DOHH2 (cell line): ENCODE data around the gene CYP27A1.

Source experiments
- H3F3A ChIP-seq: fragments of 200-600 bp; sonication (generic), shearing (Covaris generic); 2 replicates; pipeline ENCODE4 v1.6.0; 2016; ENCODE audit warnings: antibody characterized with exemption, mild to moderate bottlenecking; ENCODE audit not compliant: control insufficient read depth, insufficient read depth
- H3K27ac ChIP-seq: fragments of 200-600 bp; sonication (generic); 2 replicates; pipeline ENCODE4 v1.5.1; 2014; ENCODE audit warnings: low read depth, mild to moderate bottlenecking, low read length, moderate library complexity
- H3K27me3 ChIP-seq: fragments of 200-600 bp; sonication (generic); 2 replicates; pipeline ENCODE4 v1.6.1; 2014; ENCODE audit warnings: mild to moderate bottlenecking, low read length, mixed read lengths; ENCODE audit not compliant: control insufficient read depth
- H3K36me3 ChIP-seq: fragments of 200-600 bp; sonication (generic); 2 replicates; pipeline ENCODE4 v1.6.1; 2014; ENCODE audit warnings: mild to moderate bottlenecking, low read length, moderate library complexity, mixed read lengths; ENCODE audit not compliant: control insufficient read depth
- H3K4me1 ChIP-seq: fragments of 200-600 bp; sonication (generic); 2 replicates; pipeline ENCODE4 v1.6.1; 2014; ENCODE audit warnings: mild to moderate bottlenecking, low read length, mixed read lengths; ENCODE audit not compliant: control insufficient read depth
- H3K4me2 ChIP-seq: fragments of 200-600 bp; sonication (generic); 2 replicates; pipeline ENCODE4 v1.6.0; 2014; ENCODE audit warnings: mild to moderate bottlenecking, low read length, moderate library complexity
- H3K4me3 ChIP-seq: fragments of 200-600 bp; sonication (generic); 2 replicates; pipeline ENCODE4 v1.5.1; 2014; ENCODE audit warnings: mild to moderate bottlenecking, low read length, mixed read lengths
- H3K79me2 ChIP-seq: fragments of 200-600 bp; sonication (generic); 2 replicates; pipeline ENCODE4 v1.6.1; 2014; ENCODE audit warnings: mild to moderate bottlenecking, low read length, mixed read lengths; ENCODE audit not compliant: control insufficient read depth
- H3K9me2 ChIP-seq: fragments of 200-600 bp; sonication (generic); replicated peaks from 2 replicates; pipeline ENCODE4 v1.6.1; 2014; ENCODE audit warnings: mild to moderate bottlenecking, low read length, mixed read lengths; ENCODE audit not compliant: control insufficient read depth
- H3K9me3 ChIP-seq: fragments of 200-600 bp; sonication (generic); 2 replicates; pipeline ENCODE4 v1.6.1; 2014; ENCODE audit warnings: antibody characterized with exemption, low read length, mixed read lengths; ENCODE audit not compliant: control insufficient read depth, insufficient read depth
- H4K20me1 ChIP-seq: fragments of 200-600 bp; sonication (generic); 2 replicates; pipeline ENCODE4 v1.6.0; 2014; ENCODE audit warnings: low read depth, mild to moderate bottlenecking, antibody characterized with exemption, low read length, moderate library complexity; ENCODE audit not compliant: control insufficient read depth, insufficient read depth
- EZH2phosphoT487 ChIP-seq: fragments of 200-600 bp; sonication (generic); IDR thresholded peaks from 2 replicates; pipeline ENCODE4 v1.6.1; 2017; ENCODE audit warnings: borderline replicate concordance, mild to moderate bottlenecking, antibody characterized with exemption, low read length, moderate library complexity, mixed read lengths
- TF ChIP-seq, protein P1 (sequence below): fragments of 200-600 bp; sonication (generic); IDR thresholded peaks from one replicate; pipeline ENCODE4 v1.5.1; 2014; ENCODE audit warnings: antibody characterized with exemption, mild to moderate bottlenecking, low read depth, low read length; ENCODE audit not compliant: poor library complexity, severe bottlenecking

Gene CYP27A1

DNA sequence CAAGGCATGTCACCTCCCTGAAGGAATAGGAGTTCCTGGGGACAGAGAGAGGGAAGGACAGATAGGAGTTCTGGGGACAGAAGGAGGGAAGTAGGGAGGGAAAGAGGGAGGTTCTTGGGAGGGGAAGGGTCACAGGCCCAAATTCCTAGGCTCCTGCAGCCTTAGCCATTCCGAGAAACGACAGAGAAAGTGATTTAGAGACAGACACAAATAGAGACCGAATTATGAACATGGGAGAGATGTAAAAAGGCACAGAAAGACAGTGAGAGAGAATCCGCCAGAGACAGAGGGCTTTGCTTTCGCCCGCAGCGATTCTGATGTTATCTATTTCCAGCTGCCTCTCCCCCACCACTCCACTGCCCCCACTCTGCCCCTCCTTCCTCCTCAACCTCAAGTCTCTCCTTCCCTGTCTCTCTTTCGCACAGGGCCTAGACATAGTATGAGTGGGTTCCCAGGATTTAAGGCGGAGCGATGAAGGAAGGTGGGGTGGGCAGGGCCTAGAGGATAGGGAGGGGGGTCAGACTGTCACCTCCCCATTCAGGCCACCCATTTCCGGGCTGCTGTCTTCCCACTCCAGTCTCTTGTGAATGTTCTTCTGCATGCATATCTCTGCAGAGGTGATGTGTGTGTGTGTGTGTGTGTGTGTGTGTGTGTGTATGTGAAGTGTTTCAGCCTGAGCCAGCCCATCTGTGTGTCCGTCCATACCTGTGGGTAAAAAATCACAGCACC is 74.4 kb downstream of the CYP27A1 start:
- TF ChIP-seq, protein P1, sequence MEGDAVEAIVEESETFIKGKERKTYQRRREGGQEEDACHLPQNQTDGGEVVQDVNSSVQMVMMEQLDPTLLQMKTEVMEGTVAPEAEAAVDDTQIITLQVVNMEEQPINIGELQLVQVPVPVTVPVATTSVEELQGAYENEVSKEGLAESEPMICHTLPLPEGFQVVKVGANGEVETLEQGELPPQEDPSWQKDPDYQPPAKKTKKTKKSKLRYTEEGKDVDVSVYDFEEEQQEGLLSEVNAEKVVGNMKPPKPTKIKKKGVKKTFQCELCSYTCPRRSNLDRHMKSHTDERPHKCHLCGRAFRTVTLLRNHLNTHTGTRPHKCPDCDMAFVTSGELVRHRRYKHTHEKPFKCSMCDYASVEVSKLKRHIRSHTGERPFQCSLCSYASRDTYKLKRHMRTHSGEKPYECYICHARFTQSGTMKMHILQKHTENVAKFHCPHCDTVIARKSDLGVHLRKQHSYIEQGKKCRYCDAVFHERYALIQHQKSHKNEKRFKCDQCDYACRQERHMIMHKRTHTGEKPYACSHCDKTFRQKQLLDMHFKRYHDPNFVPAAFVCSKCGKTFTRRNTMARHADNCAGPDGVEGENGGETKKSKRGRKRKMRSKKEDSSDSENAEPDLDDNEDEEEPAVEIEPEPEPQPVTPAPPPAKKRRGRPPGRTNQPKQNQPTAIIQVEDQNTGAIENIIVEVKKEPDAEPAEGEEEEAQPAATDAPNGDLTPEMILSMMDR: no peak
- no peak for TF ChIP-seq EZH2phosphoT487
- no peaks in the 10 kb centered on the region for H3K9me2 ChIP-seq
- no peaks in the 10 kb centered on the region for H3F3A ChIP-seq
- no peaks in the 10 kb centered on the region for H3K79me2 ChIP-seq
- H3K9me3 ChIP-seq: no peaks in the 10 kb centered on the region
- peaks cover 5% of the 10 kb centered on the region; the same call in 1 of the 2 replicates for H3K4me1 ChIP-seq
- peaks cover 70% of the 10 kb centered on the region for H3K27me3 ChIP-seq
- H3K4me3 ChIP-seq: no peak overlapping the region
- no peaks in the 10 kb centered on the region for H4K20me1 ChIP-seq
- H3K36me3 ChIP-seq: no peaks in the 10 kb centered on the region
- no peak overlapping the region for H3K27ac ChIP-seq
- no peak overlapping the region; the same call in 1 of the 2 replicates for H3K4me2 ChIP-seq

DNA sequence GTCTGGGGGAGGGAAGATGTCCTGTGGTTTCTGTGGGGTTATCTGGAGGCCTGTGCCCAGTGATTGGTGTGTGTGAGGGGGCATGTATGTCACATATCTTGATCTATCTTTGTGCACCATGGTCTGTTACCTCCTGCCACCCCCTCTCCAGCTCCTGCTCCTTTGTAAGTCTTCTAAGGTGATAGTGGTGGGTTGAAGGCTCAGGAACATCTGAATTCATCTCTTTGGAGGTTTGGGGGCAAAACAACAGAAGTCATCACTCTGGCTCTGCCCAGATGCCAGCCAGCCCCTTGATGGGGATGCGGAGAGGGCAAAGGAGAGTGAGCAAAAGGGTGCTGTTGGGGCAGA is 74.9 kb downstream of the CYP27A1 start:
- H3K4me1 ChIP-seq: peaks cover 5% of the 10 kb centered on the region; the same call in 1 of the 2 replicates
- H3K27me3 ChIP-seq: peaks cover 75% of the 10 kb centered on the region
- no peaks in the 10 kb centered on the region for H4K20me1 ChIP-seq
- H3K4me3 ChIP-seq: no peak overlapping the region
- H3K79me2 ChIP-seq: no peaks in the 10 kb centered on the region
- no peak overlapping the region for H3K4me2 ChIP-seq
- no peaks in the 10 kb centered on the region for H3K36me3 ChIP-seq
- H3K27ac ChIP-seq: no peak overlapping the region
- TF ChIP-seq, protein P1: no peak
- TF ChIP-seq EZH2phosphoT487: no peak
- H3K9me3 ChIP-seq: no peaks in the 10 kb centered on the region
- no peaks in the 10 kb centered on the region for H3K9me2 ChIP-seq
- H3F3A ChIP-seq: no peaks in the 10 kb centered on the region

DNA sequence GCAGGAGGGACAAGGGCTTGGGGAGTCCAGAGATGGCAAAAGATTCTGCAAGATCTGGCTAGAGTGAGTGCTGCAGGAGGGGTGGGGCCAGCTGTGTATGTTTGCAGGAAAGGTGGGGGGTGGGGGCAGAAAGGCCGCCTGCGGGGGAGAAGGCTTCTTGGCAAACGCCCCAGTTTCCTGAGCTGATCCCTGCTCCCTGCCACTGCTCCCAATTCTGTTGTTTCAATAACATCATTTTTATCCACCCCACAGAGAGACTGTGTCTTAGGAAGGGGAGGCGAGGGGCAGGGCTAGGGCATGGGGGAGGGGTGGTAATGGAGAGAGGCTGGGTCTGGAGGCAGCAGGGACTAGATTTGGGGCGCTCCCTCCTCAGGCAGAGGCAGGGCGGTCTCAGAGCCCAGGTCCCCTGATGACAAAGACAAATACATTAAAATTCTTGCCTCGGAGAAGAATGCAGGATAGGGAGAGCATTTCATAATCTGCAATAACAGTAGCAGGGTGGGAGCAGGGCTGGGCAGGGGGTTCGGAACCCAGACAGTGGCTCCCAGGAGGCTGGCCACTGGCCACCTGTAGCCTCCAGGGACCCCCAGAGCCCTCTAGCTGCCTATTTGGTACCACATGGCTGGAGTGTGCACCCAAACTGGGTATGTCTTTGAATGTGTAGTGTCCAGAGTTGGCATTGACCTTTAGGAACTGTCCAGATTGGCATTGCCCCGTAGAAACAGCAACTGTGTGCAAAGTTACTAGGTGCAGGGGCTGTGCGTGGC is 75.6 kb downstream of the CYP27A1 start:
- no peaks in the 10 kb centered on the region for H3K9me2 ChIP-seq
- H3K79me2 ChIP-seq: no peaks in the 10 kb centered on the region
- H3K9me3 ChIP-seq: no peaks in the 10 kb centered on the region
- H3K4me3 ChIP-seq: no peak overlapping the region
- H3K36me3 ChIP-seq: no peaks in the 10 kb centered on the region
- H3F3A ChIP-seq: no peaks in the 10 kb centered on the region
- no peak overlapping the region for H3K27ac ChIP-seq
- H3K4me1 ChIP-seq: peaks cover 5% of the 10 kb centered on the region; the same call in 1 of the 2 replicates
- H4K20me1 ChIP-seq: no peaks in the 10 kb centered on the region
- no peak overlapping the region for H3K4me2 ChIP-seq
- H3K27me3 ChIP-seq: peaks cover 77% of the 10 kb centered on the region
- TF ChIP-seq, protein P1: no peak
- TF ChIP-seq EZH2phosphoT487: no peak
